22Rv1 (cell line): ENCODE measurements around the gene GAS7.

Experiments
- H3K27ac ChIP-seq: fragments of 450-650 bp; 2 replicates; pipeline ENCODE4 v1.5.1; 2017
- ZFX ChIP-seq: fragments of 450-650 bp; IDR thresholded peaks from 2 replicates; pipeline ENCODE4 v1.6.1; 2017; ENCODE audit warnings: antibody characterized with exemption, borderline replicate concordance
- TF ChIP-seq, protein P1 (sequence below): fragments of 450-650 bp; IDR thresholded peaks from 2 replicates; pipeline ENCODE4 v1.5.1; 2017; ENCODE audit warnings: mild to moderate bottlenecking

The GAS7 gene

DNA sequence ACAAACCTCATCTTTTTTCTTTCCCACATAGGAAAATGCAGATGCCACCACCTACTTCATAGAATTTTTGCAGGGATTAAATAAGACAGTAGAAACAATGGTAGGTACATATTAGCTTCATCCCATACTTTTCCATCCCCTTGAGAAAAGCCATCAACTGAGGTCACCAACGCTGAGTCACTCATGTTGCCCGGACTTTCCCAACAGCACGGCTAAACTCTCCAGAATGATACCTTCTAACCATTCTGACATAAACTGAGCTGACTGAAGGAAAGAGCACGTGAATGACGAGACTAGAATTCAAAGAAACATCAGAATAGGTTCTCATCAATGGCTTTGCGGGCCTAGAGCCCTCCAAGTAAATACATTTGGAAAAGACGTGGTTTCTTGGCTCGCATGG lies 147.3 kb downstream of the GAS7 start:
- H3K27ac ChIP-seq: no peak overlapping the region
- TF ChIP-seq, protein P1, sequence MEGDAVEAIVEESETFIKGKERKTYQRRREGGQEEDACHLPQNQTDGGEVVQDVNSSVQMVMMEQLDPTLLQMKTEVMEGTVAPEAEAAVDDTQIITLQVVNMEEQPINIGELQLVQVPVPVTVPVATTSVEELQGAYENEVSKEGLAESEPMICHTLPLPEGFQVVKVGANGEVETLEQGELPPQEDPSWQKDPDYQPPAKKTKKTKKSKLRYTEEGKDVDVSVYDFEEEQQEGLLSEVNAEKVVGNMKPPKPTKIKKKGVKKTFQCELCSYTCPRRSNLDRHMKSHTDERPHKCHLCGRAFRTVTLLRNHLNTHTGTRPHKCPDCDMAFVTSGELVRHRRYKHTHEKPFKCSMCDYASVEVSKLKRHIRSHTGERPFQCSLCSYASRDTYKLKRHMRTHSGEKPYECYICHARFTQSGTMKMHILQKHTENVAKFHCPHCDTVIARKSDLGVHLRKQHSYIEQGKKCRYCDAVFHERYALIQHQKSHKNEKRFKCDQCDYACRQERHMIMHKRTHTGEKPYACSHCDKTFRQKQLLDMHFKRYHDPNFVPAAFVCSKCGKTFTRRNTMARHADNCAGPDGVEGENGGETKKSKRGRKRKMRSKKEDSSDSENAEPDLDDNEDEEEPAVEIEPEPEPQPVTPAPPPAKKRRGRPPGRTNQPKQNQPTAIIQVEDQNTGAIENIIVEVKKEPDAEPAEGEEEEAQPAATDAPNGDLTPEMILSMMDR: no peak
- TF ChIP-seq ZFX: no peak

- H3K27ac ChIP-seq: no peak overlapping the region
- TF ChIP-seq ZFX: no peak
- TF ChIP-seq, protein P1: no peak
Measured at GRCh38 chr17:10050597-10051101, 147.8 kb downstream of the GAS7 start.

DNA sequence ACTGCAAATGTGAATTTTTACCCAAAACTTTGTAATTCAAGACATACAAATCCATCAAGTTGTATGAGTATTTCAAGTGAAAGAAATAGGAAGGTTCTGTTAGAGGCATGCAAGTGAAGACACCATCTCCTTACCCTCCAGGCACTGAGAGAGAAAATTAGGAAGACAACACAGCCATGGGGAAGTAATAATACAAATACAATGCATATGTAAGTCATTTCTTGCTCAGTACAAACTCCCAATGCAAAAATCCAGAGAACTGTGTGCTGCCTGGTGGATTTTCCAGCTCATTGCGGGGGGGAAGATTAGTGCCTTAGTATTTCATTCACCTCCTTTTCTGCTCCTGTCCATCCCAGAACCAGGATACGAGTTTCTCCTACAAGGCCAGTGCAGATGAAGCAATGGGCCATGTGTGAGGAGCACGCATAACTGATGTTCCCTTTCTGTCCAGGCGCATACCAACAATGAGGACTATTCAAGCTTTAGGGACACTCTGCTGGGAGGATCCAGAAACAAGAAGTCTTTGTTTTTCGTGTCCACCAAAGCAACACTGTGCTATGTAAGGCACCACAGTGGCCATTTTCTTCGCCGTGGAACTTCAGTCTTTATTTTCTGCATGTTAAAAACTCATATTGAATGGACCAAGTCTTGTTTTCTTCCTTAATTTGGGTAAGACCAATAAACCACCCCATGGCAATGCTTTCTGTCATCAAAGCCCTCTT lies 149.6 kb downstream of the GAS7 start:
- H3K27ac ChIP-seq: no peak overlapping the region

GRCh38 chr17:10046786-10047785 lies 151.3 kb downstream of the GAS7 start:
- no peak for TF ChIP-seq ZFX
- TF ChIP-seq, protein P1: no peak

More for the DNA sequence above, 149.6 kb downstream of the GAS7 start:
- TF ChIP-seq, protein P1: no peak
- no peak for TF ChIP-seq ZFX

DNA sequence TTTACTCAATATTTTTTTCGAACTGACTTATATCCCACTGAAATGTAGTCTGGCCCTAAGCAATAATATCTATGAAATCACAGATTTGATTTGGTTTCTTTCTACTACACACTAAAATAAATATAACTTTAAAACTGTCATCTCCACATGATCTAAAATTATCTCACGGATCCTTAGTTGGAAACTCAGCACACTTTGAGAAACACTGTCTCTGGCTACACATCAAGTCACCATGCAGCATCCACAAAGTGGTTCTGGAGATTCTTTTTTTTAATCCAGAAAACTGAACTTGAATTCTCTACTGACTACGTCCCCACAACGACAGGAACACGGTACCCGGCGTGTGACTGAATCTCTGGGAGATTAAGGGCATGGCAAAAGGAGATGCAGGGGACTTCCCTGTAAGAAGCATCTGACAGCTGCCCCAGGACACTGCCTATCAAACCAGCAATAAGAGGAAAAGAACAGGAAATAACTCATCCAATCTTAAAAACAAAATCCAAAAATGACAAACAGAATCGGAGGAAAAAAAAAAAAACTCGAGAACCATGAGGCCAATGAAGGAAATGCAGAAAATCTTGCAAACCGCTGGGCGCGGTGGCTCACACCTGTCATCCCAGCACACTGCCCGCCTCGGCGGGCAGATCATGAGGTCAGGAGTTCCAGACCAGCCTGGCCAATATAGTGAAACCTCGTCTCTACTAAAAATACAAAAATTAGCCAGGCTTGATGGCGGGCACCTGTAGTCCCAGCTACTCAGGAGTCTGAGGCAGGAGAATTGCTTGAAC lies 152.3 kb downstream of the GAS7 start:
- no peak overlapping the region for H3K27ac ChIP-seq
- TF ChIP-seq ZFX: no peak
- TF ChIP-seq, protein P1: no peak

More at GRCh38 chr17:10046786-10047785, 151.3 kb downstream of the GAS7 start:
- H3K27ac ChIP-seq: no peak overlapping the region

GRCh38 chr17:10042589-10043244 lies 155.7 kb downstream of the GAS7 start:
- no peak for TF ChIP-seq ZFX
- TF ChIP-seq, protein P1: no peak
- H3K27ac ChIP-seq: no peak overlapping the region
